HCT116 (cell line): Measurements from ENCODE around the gene NBAS.

Experiments used
- CTCF ChIP-seq, 3 experiments: fragments of 200-600 bp in 1 of 3; sonication (generic) in 1 of 3; IDR thresholded peaks in 2 of 3; conservative IDR thresholded peaks in 1 of 3; 2 replicates each; pipeline ENCODE4 v1.5.1; 2012 to 2017; ENCODE audit warnings: low read depth in 2 of 3, low read length in 2 of 3, antibody characterized with exemption in 1 of 3, borderline replicate concordance in 1 of 3, control low read depth in 1 of 3, mild to moderate bottlenecking in 1 of 3, mixed read lengths in 1 of 3, mixed run types in 1 of 3, moderate library complexity in 1 of 3; ENCODE audit not compliant: insufficient read depth in 1 of 3
- EZH2 ChIP-seq: fragments of 200-600 bp; sonication (generic); IDR thresholded peaks from 2 replicates; pipeline ENCODE4 v1.6.1; 2017; ENCODE audit warnings: antibody characterized with exemption, mixed run types
- JUND ChIP-seq: IDR thresholded peaks from 2 replicates; pipeline ENCODE4 v1.6.1; 2012
- POLR2A ChIP-seq: IDR thresholded peaks from 2 replicates; pipeline ENCODE4 v1.7.0; 2011; ENCODE audit warnings: borderline replicate concordance; ENCODE audit not compliant: insufficient read depth, insufficient read length; ENCODE audit errors: extremely low read depth
- POLR2AphosphoS5 ChIP-seq: IDR thresholded peaks from 2 replicates; pipeline ENCODE4 v1.6.1; 2011; ENCODE audit warnings: mild to moderate bottlenecking, low read depth, low read length, moderate library complexity
- REST ChIP-seq: IDR thresholded peaks from 2 replicates; pipeline ENCODE4 v1.6.1; 2012; ENCODE audit warnings: low read depth

- TF ChIP-seq CTCF (IDR thresholded peaks at IDR 0.05 in 2 of 3, conservative IDR thresholded peaks at IDR 0.05 in 1 of 3; ENCODE audit: borderline replicate concordance in 1 of 3, insufficient read depth in 1 of 3, low read depth in 2 of 3, low read length in 2 of 3) (no peak), JUND (no peak), POLR2AphosphoS5 (no peak), REST (no peak), EZH2 (no peak), POLR2A (no peak)
These were observed 300.3 kb downstream of the NBAS start for GRCh38 chr2:15260835-15261234.
